ENCODE measurements around the gene RAB35.

- no peak for TF ChIP-seq ZNF138 (tag by site-specific recombination; IDR thresholded peaks at IDR 0.05; ENCODE audit: borderline replicate concordance)
- TF ChIP-seq ZNF580 (tag by site-specific recombination; IDR thresholded peaks at IDR 0.05) = no peak
Measured at GRCh38 chr12:120066341-120066740, 50.2 kb downstream of the RAB35 start.

Data from HEK293 (cell line).